WTC11 (cell line): Measurements from ENCODE around the gene COL2A1. TPM values are rescaled to one million over a fixed set of nuclear protein-coding genes. Genes with fewer than 3 reads are reported as not detected.
"Not testable (repeated sequence)": the region's sequence is repeated elsewhere in the genome, so short reads cannot be mapped to it uniquely, and the experiment has no call there.

ENCODE experiments used
- ATAC-seq: fragments of 200-7000 bp; cut with Tn5 transposase; 2 replicates; pipeline ENCODE4 v1.10.0; 2021; ENCODE audit warnings: mild to moderate bottlenecking, moderate library complexity
- CTCF ChIA-PET: fragments of 300-600 bp; sonication (Branson Sonifier 250); formaldehyde crosslinking; loops from one replicate; lab custom pipeline; 2021; ENCODE audit warnings: antibody characterized with exemption; lab: Charles Lee
- POLR2A ChIA-PET: fragments of 350-600 bp; sonication (Branson Sonifier 250); formaldehyde crosslinking; loops from one replicate; lab custom pipeline; 2021; ENCODE audit warnings: antibody characterized with exemption; lab: Charles Lee
- DNase-seq: peaks from one replicate; pipeline ENCODE4 v3.0.0; 2021; ENCODE audit warnings: low spot score
- H3K27ac Mint-ChIP-seq: 2 replicates; pipeline ENCODE4 v1.8.0; 2021; ENCODE audit warnings: mixed read lengths
- H3K27me3 Mint-ChIP-seq: 2 replicates; pipeline ENCODE4 v1.8.0; 2021; ENCODE audit warnings: low read depth, mild to moderate bottlenecking, moderate library complexity, mixed read lengths
- H3K36me3 Mint-ChIP-seq: 2 replicates; pipeline ENCODE4 v1.8.0; 2021; ENCODE audit warnings: mixed read lengths
- H3K4me1 Mint-ChIP-seq: 2 replicates; pipeline ENCODE4 v1.8.0; 2022; ENCODE audit warnings: mixed read lengths
- H3K4me3 Mint-ChIP-seq: 2 replicates; pipeline ENCODE4 v1.8.0; 2021; ENCODE audit warnings: mild to moderate bottlenecking, moderate library complexity, mixed read lengths
- H3K9me3 Mint-ChIP-seq: 2 replicates; pipeline ENCODE4 v1.8.0; 2021; ENCODE audit warnings: mixed read lengths
- CREM ChIP-seq: sonication (generic); formaldehyde crosslinking; IDR thresholded peaks from 2 replicates; pipeline ENCODE4 v1.8.1; 2022; ENCODE audit warnings: mild to moderate bottlenecking, missing genetic modification reagents, moderate library complexity
- ESRRA ChIP-seq: sonication (generic); formaldehyde crosslinking; IDR thresholded peaks from 2 replicates; pipeline ENCODE4 v1.8.1; 2022; ENCODE audit warnings: mild to moderate bottlenecking, missing genetic modification reagents, borderline replicate concordance
- ETV6 ChIP-seq: sonication (generic); formaldehyde crosslinking; IDR thresholded peaks from 2 replicates; pipeline ENCODE4 v1.8.1; 2022; ENCODE audit warnings: mild to moderate bottlenecking, missing genetic modification reagents
- FOXP1 ChIP-seq: sonication (generic); formaldehyde crosslinking; IDR thresholded peaks from 2 replicates; pipeline ENCODE4 v1.8.0; 2022; ENCODE audit warnings: missing genetic modification reagents, mild to moderate bottlenecking, moderate library complexity, borderline replicate concordance
- HMGA2 ChIP-seq: fragments of 250-450 bp; sonication (Bioruptor Pico); IDR thresholded peaks from 2 replicates; pipeline ENCODE4 v1.4.0; 2021; ENCODE audit warnings: mild to moderate bottlenecking, moderate library complexity
- IRF1 ChIP-seq: sonication (generic); formaldehyde crosslinking; IDR thresholded peaks from 2 replicates; pipeline ENCODE4 v1.8.0; 2023; ENCODE audit warnings: missing genetic modification reagents
- JAZF1 ChIP-seq: fragments of 250-450 bp; sonication (Bioruptor Pico); IDR thresholded peaks from 2 replicates; pipeline ENCODE4 v1.9.0; 2021; ENCODE audit warnings: moderate library complexity, mild to moderate bottlenecking, inconsistent platforms
- JUN ChIP-seq: sonication (generic); formaldehyde crosslinking; IDR thresholded peaks from 2 replicates; pipeline ENCODE4 v1.8.0; 2023; ENCODE audit warnings: mild to moderate bottlenecking, missing genetic modification reagents
- KAT7 ChIP-seq: sonication (generic); formaldehyde crosslinking; IDR thresholded peaks from 2 replicates; pipeline ENCODE4 v1.8.1; 2023; ENCODE audit warnings: missing genetic modification reagents, mild to moderate bottlenecking, borderline replicate concordance
- MXD4 ChIP-seq: fragments of 250-450 bp; sonication (Bioruptor Pico); IDR thresholded peaks from 2 replicates; pipeline ENCODE4 v1.8.0; 2021; ENCODE audit warnings: mild to moderate bottlenecking, moderate library complexity, borderline replicate concordance
- MYBL2 ChIP-seq: sonication (generic); formaldehyde crosslinking; IDR thresholded peaks from 2 replicates; pipeline ENCODE4 v1.8.1; 2023; ENCODE audit warnings: mild to moderate bottlenecking, moderate library complexity, missing genetic modification reagents
- NFATC4 ChIP-seq: fragments of 250-450 bp; sonication (Bioruptor Pico); IDR thresholded peaks from 2 replicates; pipeline ENCODE4 v1.9.0; 2021; ENCODE audit warnings: mild to moderate bottlenecking
- OVOL2 ChIP-seq: fragments of 250-450 bp; sonication (Bioruptor Pico); IDR thresholded peaks from 2 replicates; pipeline ENCODE4 v1.9.0; 2021; ENCODE audit warnings: mild to moderate bottlenecking, borderline replicate concordance
- PRRX2 ChIP-seq: fragments of 250-450 bp; sonication (Bioruptor Pico); IDR thresholded peaks from 2 replicates; pipeline ENCODE4 v1.8.0; 2021; ENCODE audit warnings: mild to moderate bottlenecking
- TCF7 ChIP-seq: sonication (generic); formaldehyde crosslinking; IDR thresholded peaks from 2 replicates; pipeline ENCODE4 v1.8.0; 2022; ENCODE audit warnings: mild to moderate bottlenecking, low read depth, missing genetic modification reagents, moderate library complexity
- ZBTB21 ChIP-seq: sonication (generic); formaldehyde crosslinking; IDR thresholded peaks from 2 replicates; pipeline ENCODE4 v1.8.1; 2023; ENCODE audit warnings: mild to moderate bottlenecking, missing genetic modification reagents, borderline replicate concordance
- ZNF121 ChIP-seq: sonication (generic); formaldehyde crosslinking; IDR thresholded peaks from 2 replicates; pipeline ENCODE4 v1.8.0; 2023; ENCODE audit warnings: missing genetic modification reagents
- ZNF416 ChIP-seq: fragments of 250-450 bp; sonication (Bioruptor Pico); IDR thresholded peaks from 2 replicates; pipeline ENCODE4 v1.9.0; 2021; ENCODE audit warnings: mild to moderate bottlenecking, inconsistent platforms
- ZNF423 ChIP-seq: fragments of 250-450 bp; sonication (Bioruptor Pico); IDR thresholded peaks from 2 replicates; pipeline ENCODE4 v2.1.2; 2022; ENCODE audit warnings: mild to moderate bottlenecking, moderate library complexity
- total RNA-seq: library from RNA; stranded (reverse); gene quantifications from 3 replicates; pipeline ENCODE4 v1.2.3, GENCODE V29; 2021
- TF ChIP-seq, protein P1 (sequence below): sonication (generic); formaldehyde crosslinking; IDR thresholded peaks from 2 replicates; pipeline ENCODE4 v1.8.0; 2023; ENCODE audit warnings: mild to moderate bottlenecking, missing genetic modification reagents
- TF ChIP-seq, protein P2 (sequence below): sonication (generic); formaldehyde crosslinking; IDR thresholded peaks from 2 replicates; pipeline ENCODE4 v1.8.0; 2022; ENCODE audit warnings: mild to moderate bottlenecking, missing genetic modification reagents
- TF ChIP-seq, protein P3 (sequence below): sonication (generic); formaldehyde crosslinking; IDR thresholded peaks from 2 replicates; pipeline ENCODE4 v1.8.1; 2023; ENCODE audit warnings: mild to moderate bottlenecking, missing genetic modification reagents, borderline replicate concordance

Gene COL2A1
- total RNA-seq, 1 experiment from 2014 or later = 20.9 TPM

DNA sequence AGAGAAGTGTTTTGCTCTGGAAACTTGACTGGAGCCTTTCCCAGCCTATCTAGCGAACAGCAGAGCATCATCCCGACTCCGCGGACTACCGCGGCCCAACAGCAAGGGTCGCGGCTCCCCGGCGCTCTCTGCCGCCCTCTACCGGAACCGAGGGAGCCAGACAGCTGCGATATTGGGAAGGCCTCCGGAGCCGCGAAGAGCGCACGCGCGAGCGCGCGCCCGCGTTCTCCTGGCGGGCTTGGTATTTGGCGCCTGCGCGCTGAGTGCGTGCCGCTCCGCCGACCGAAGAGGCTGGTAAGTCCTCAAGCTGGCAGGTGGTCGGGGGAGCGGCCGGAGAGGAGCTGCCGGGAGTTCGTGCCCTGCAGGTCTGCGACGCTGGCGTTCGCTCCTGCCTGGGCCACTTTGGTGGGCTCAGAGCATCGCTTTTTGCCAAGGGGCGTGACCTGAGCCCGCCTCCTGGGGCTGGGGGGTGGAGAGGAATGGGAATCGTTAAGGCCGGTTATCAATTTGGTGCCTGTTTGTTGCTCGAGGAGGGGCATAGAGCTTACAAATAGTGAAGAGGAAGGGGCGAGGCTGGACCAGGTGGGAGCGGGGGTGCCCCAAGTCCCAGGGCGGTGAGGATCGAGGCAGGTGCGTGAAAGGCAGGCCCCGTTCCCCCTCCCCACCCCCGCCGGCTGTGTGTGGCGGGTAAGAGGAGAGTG is 40.8 kb downstream of the COL2A1 start, which contains the start of gene TMEM106C (continued):
- TF ChIP-seq, protein P1, sequence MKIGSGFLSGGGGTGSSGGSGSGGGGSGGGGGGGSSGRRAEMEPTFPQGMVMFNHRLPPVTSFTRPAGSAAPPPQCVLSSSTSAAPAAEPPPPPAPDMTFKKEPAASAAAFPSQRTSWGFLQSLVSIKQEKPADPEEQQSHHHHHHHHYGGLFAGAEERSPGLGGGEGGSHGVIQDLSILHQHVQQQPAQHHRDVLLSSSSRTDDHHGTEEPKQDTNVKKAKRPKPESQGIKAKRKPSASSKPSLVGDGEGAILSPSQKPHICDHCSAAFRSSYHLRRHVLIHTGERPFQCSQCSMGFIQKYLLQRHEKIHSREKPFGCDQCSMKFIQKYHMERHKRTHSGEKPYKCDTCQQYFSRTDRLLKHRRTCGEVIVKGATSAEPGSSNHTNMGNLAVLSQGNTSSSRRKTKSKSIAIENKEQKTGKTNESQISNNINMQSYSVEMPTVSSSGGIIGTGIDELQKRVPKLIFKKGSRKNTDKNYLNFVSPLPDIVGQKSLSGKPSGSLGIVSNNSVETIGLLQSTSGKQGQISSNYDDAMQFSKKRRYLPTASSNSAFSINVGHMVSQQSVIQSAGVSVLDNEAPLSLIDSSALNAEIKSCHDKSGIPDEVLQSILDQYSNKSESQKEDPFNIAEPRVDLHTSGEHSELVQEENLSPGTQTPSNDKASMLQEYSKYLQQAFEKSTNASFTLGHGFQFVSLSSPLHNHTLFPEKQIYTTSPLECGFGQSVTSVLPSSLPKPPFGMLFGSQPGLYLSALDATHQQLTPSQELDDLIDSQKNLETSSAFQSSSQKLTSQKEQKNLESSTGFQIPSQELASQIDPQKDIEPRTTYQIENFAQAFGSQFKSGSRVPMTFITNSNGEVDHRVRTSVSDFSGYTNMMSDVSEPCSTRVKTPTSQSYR = peak; percentile 79; the same call in 1 of the 2 replicates
- TF ChIP-seq ESRRA (CRISPR knock-in tag) (no peak), CREM (CRISPR knock-in tag) (no peak), ZNF121 (peak; percentile 98)
- TF ChIP-seq, protein P2, sequence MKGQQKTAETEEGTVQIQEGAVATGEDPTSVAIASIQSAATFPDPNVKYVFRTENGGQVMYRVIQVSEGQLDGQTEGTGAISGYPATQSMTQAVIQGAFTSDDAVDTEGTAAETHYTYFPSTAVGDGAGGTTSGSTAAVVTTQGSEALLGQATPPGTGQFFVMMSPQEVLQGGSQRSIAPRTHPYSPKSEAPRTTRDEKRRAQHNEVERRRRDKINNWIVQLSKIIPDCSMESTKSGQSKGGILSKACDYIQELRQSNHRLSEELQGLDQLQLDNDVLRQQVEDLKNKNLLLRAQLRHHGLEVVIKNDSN = no peak

DNA sequence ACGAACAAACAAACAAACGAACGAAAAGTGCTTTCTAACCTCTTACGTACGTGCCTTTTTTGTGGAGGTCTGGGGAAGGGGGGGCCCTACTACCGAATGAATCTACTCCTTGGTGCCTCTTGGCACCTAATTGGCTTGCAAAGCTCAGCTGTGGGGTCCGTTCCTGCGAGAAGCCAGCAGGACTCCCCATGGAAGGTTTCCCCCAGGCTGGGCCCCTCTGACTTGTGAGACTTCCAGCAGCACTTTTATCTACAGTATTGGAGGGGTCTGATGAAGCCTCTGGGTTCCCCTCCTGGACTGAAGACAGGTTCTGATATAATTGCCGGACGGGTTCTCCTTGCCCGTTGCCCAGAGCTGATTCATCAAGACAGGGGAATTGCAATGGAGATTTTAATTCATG is 42.1 kb downstream of the COL2A1 start:
- Mint-ChIP-seq H3K4me3 (no peak overlapping the region), H3K36me3 (peaks cover 46% of the 10 kb centered on the region), H3K27me3 (peaks cover 60% of the 10 kb centered on the region), H3K9me3 (peaks cover 37% of the 10 kb centered on the region), H3K27ac (no peak overlapping the region), H3K4me1 (peaks cover 45% of the 10 kb centered on the region)
- POLR2A ChIA-PET = interaction anchor here (1.5 kb wide), 1 partner anchor 157 kb away, joined by 5 read pairs; the partner anchor contains the start of gene PFKM
- ATAC-seq (no peak), DNase-seq (no peak)
- CTCF ChIA-PET = interaction anchor here (1.9 to 3.4 kb wide), 3 partner anchors 13 to 57 kb away, joined by 13 to 53 read pairs (median 16); partner anchors contain the start of gene VDR
- TF ChIP-seq ETV6 (CRISPR knock-in tag) (no peak), MYBL2 (CRISPR knock-in tag) (no peak), MXD4 (CRISPR knock-in tag) (no peak), ZNF416 (CRISPR knock-in tag) (no peak), ZBTB21 (CRISPR knock-in tag) (no peak), JUN (CRISPR knock-in tag) (no peak), NFATC4 (no peak), OVOL2 (no peak), HMGA2 (no peak), KAT7 (no peak), ZNF423 (CRISPR knock-in tag) (no peak), IRF1 (no peak), JAZF1 (CRISPR knock-in tag) (no peak), FOXP1 (CRISPR knock-in tag) (no peak), PRRX2 (CRISPR knock-in tag) (no peak), TCF7 (CRISPR knock-in tag) (no peak)
- TF ChIP-seq, protein P3, sequence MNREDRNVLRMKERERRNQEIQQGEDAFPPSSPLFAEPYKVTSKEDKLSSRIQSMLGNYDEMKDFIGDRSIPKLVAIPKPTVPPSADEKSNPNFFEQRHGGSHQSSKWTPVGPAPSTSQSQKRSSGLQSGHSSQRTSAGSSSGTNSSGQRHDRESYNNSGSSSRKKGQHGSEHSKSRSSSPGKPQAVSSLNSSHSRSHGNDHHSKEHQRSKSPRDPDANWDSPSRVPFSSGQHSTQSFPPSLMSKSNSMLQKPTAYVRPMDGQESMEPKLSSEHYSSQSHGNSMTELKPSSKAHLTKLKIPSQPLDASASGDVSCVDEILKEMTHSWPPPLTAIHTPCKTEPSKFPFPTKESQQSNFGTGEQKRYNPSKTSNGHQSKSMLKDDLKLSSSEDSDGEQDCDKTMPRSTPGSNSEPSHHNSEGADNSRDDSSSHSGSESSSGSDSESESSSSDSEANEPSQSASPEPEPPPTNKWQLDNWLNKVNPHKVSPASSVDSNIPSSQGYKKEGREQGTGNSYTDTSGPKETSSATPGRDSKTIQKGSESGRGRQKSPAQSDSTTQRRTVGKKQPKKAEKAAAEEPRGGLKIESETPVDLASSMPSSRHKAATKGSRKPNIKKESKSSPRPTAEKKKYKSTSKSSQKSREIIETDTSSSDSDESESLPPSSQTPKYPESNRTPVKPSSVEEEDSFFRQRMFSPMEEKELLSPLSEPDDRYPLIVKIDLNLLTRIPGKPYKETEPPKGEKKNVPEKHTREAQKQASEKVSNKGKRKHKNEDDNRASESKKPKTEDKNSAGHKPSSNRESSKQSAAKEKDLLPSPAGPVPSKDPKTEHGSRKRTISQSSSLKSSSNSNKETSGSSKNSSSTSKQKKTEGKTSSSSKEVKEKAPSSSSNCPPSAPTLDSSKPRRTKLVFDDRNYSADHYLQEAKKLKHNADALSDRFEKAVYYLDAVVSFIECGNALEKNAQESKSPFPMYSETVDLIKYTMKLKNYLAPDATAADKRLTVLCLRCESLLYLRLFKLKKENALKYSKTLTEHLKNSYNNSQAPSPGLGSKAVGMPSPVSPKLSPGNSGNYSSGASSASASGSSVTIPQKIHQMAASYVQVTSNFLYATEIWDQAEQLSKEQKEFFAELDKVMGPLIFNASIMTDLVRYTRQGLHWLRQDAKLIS (CRISPR knock-in tag) = no peak
- TF ChIP-seq, protein P1 = no peak

DNA sequence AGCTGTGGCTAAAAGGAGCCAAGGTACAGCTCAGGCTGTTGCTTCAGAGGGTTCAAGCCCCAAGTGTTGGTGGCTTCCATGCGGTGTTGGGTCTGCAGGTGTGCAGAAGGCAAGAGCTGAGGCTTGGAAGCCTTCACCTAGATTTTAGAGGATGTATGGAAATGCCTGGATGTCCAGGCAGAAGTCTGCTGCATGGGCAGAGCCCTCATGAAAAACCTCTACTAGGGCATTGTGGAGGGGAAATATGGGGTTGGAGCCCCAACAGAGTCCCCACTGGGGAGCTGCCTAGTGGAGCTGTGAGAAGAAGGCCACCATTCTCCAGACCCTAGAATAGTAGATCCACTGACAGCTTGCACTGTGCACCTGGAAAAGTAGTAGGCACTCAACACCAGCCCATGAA is 46.6 kb downstream of the COL2A1 start:
- POLR2A ChIA-PET, H3K27ac Mint-ChIP-seq, H3K4me3 Mint-ChIP-seq, DNase-seq, ATAC-seq: not testable (repeated sequence)
- peaks cover 44% of the 10 kb centered on the region for H3K9me3 Mint-ChIP-seq
- peaks cover 44% of the 10 kb centered on the region for H3K27me3 Mint-ChIP-seq
- peaks cover 48% of the 10 kb centered on the region for H3K36me3 Mint-ChIP-seq
- H3K4me1 Mint-ChIP-seq = peaks cover 26% of the 10 kb centered on the region
- CTCF ChIA-PET = interaction anchor here (1.1 to 1.8 kb wide), 2 partner anchors 8 to 53 kb away, joined by 5 to 10 read pairs; partner anchors contain the start of gene VDR
